ENCODE measurements around the gene MBNL1.

The MBNL1 gene

GRCh38 chr3:152268555-152269055 lies at the start of gene MBNL1:
Gene MBNL1, plus strand, starts transcription at chr3:152268929. Its CDS starts 31,265 bp downstream, at chr3:152300194.
- peak; percentile 79 for DNase-seq (ENCODE audit: low spot score)

- no peak for DNase-seq (ENCODE audit: low spot score)
Observed at GRCh38 chr3:152219216-152219615, 49.5 kb upstream of the MBNL1 start.

GRCh38 chr3:152219769-152220255 lies 48.9 kb upstream of the MBNL1 start:
- no peak for DNase-seq (ENCODE audit: low spot score)

- no peak for DNase-seq (ENCODE audit: low spot score)
Observed at GRCh38 chr3:152222327-152222726, 46.4 kb upstream of the MBNL1 start.

GRCh38 chr3:152225201-152225600 lies 43.5 kb upstream of the MBNL1 start:
- DNase-seq (ENCODE audit: low spot score) = no peak

- no peak for DNase-seq (ENCODE audit: low spot score)
Observed at GRCh38 chr3:152226176-152226575, 42.6 kb upstream of the MBNL1 start.

- no peak for DNase-seq (ENCODE audit: low spot score)
Observed at GRCh38 chr3:152227027-152227426, 41.7 kb upstream of the MBNL1 start.

GRCh38 chr3:152229692-152230091 lies 39.0 kb upstream of the MBNL1 start:
- no peak for DNase-seq (ENCODE audit: low spot score)

GRCh38 chr3:152230370-152230769 lies 38.4 kb upstream of the MBNL1 start:
- DNase-seq (ENCODE audit: low spot score) = no peak

GRCh38 chr3:152232001-152232400 lies 36.7 kb upstream of the MBNL1 start:
- DNase-seq (ENCODE audit: low spot score) = no peak

GRCh38 chr3:152232679-152233078 lies 36.0 kb upstream of the MBNL1 start:
- no peak for DNase-seq (ENCODE audit: low spot score)

GRCh38 chr3:152234657-152235375 lies 33.9 kb upstream of the MBNL1 start:
- DNase-seq (ENCODE audit: low spot score) = no peak

GRCh38 chr3:152235709-152236298 lies 32.9 kb upstream of the MBNL1 start:
- DNase-seq (ENCODE audit: low spot score) = no peak

- no peak for DNase-seq (ENCODE audit: low spot score)
Observed at GRCh38 chr3:152236716-152237115, 32.0 kb upstream of the MBNL1 start.

- no peak for DNase-seq (ENCODE audit: low spot score)
Observed at GRCh38 chr3:152241142-152242017, 27.3 kb upstream of the MBNL1 start.

- DNase-seq (ENCODE audit: low spot score) = no peak
Observed at GRCh38 chr3:152243301-152243711, 25.4 kb upstream of the MBNL1 start.

- no peak for DNase-seq (ENCODE audit: low spot score)
Observed at GRCh38 chr3:152243721-152244516, 24.8 kb upstream of the MBNL1 start.

GRCh38 chr3:152244517-152244888 lies 24.2 kb upstream of the MBNL1 start:
- DNase-seq (ENCODE audit: low spot score) = no peak

- no peak for DNase-seq (ENCODE audit: low spot score)
Observed at GRCh38 chr3:152245498-152246170, 23.1 kb upstream of the MBNL1 start.

- DNase-seq (ENCODE audit: low spot score) = no peak
Observed at GRCh38 chr3:152251916-152252315, 16.8 kb upstream of the MBNL1 start.

- DNase-seq (ENCODE audit: low spot score) = no peak
Observed at GRCh38 chr3:152252755-152253154, 16.0 kb upstream of the MBNL1 start.
